Naive B cell (primary cell): ENCODE results near the gene ZNF76. TPM values are rescaled to one million over a fixed set of nuclear protein-coding genes. Genes with fewer than 3 reads are reported as not detected.
A peak's percentile ranks its signal among the peaks of the same experiment; 100 is the strongest.

Source experiments
- ATAC-seq, 2 donors: fragments of 150-1000 bp; cut with Tn5 transposase; 2 replicates each; pipeline ENCODE4 v1.10.0; 2021; ENCODE audit warnings: low read depth in 2 of 2, mild to moderate bottlenecking in 2 of 2, moderate library complexity in 2 of 2
- DNase-seq: peaks from one replicate; pipeline ENCODE4 v3.0.0; 2022
- H3K27ac Mint-ChIP-seq, 6 donors: one replicate each; pipeline ENCODE4 v1.8.0; 2020 to 2022; ENCODE audit warnings: mild to moderate bottlenecking in 6 of 6, mixed read lengths in 6 of 6, moderate library complexity in 5 of 6, inconsistent platforms in 2 of 6
- H3K27me3 Mint-ChIP-seq, 3 donors: one replicate each; pipeline ENCODE4 v1.8.0; 2021 to 2022; ENCODE audit warnings: mixed read lengths in 3 of 3, mild to moderate bottlenecking in 1 of 3
- H3K36me3 Mint-ChIP-seq, 2 donors: one replicate each; pipeline ENCODE4 v1.8.0; 2020 to 2022; ENCODE audit warnings: mixed read lengths in 2 of 2, inconsistent platforms in 1 of 2, mild to moderate bottlenecking in 1 of 2
- H3K4me1 Mint-ChIP-seq, 3 donors: one replicate each; pipeline ENCODE4 v1.8.0; 2020 to 2022; ENCODE audit warnings: mixed read lengths in 3 of 3, inconsistent platforms in 1 of 3, mild to moderate bottlenecking in 1 of 3, moderate library complexity in 1 of 3
- H3K4me3 Mint-ChIP-seq, 8 donors: one replicate each; pipeline ENCODE4 v1.8.0; 2020 to 2022; ENCODE audit warnings: mild to moderate bottlenecking in 8 of 8, mixed read lengths in 8 of 8, moderate library complexity in 8 of 8, inconsistent platforms in 2 of 8
- H3K9me3 Mint-ChIP-seq, 7 donors: one replicate each; pipeline ENCODE4 v1.8.0; 2020 to 2022; ENCODE audit warnings: mixed read lengths in 7 of 7, mild to moderate bottlenecking in 5 of 7, inconsistent platforms in 2 of 7, moderate library complexity in 1 of 7
- polyA plus RNA-seq, 6 donors: library from polyadenylated mRNA; unstranded; fragments of 300-500 nt; fragmentation: Illumina TruSeq; gene quantifications; one replicate each; pipeline ENCODE4 v1.2.3, GENCODE V29; 2021; ENCODE audit warnings: low read depth in 6 of 6

Gene ZNF76
- polyA plus RNA-seq, 6 donors from 2014 or later = 22.4 to 42.1 (median 29.8) TPM

GRCh38 chr6:35288834-35289233 is 29.3 kb downstream of the ZNF76 start:
- DNase-seq (no peak), ATAC-seq (no peak)
- Mint-ChIP-seq H3K9me3 (no peaks in the 10 kb centered on the region), H3K27ac (peak overlapping the region in 1 of 6 donors; percentile 60), H3K27me3 (no peaks in the 10 kb centered on the region), H3K36me3 (peaks cover 14 to 42% of the 10 kb centered on the region in 2 donors), H3K4me1 (peaks cover 13 to 16% (median 15%) of the 10 kb centered on the region in 3 donors), H3K4me3 (no peak overlapping the region)

GRCh38 chr6:35291491-35291890 is 32.0 kb downstream of the ZNF76 start:
- H3K4me3 Mint-ChIP-seq = no peak overlapping the region
- peaks cover 20 to 33% of the 10 kb centered on the region in 2 donors for H3K36me3 Mint-ChIP-seq
- H3K27me3 Mint-ChIP-seq = no peaks in the 10 kb centered on the region
- H3K9me3 Mint-ChIP-seq = no peaks in the 10 kb centered on the region
- DNase-seq (no peak), ATAC-seq (no peak)
- no peak overlapping the region for H3K27ac Mint-ChIP-seq
- peaks cover 15 to 22% (median 20%) of the 10 kb centered on the region in 3 donors for H3K4me1 Mint-ChIP-seq

GRCh38 chr6:35292494-35292893 is 33.0 kb downstream of the ZNF76 start:
- peaks cover 20 to 25% of the 10 kb centered on the region in 2 donors for H3K36me3 Mint-ChIP-seq
- H3K27ac Mint-ChIP-seq = peak overlapping the region in 2 of 6 donors; percentile 0 to 55
- H3K4me3 Mint-ChIP-seq = no peak overlapping the region
- DNase-seq = no peak
- ATAC-seq = peak; percentile 38 to 59
- no peaks in the 10 kb centered on the region for H3K27me3 Mint-ChIP-seq
- no peaks in the 10 kb centered on the region for H3K9me3 Mint-ChIP-seq
- H3K4me1 Mint-ChIP-seq = peaks cover 17 to 21% (median 18%) of the 10 kb centered on the region in 3 donors

GRCh38 chr6:35293681-35294080 is 34.1 kb downstream of the ZNF76 start:
- no peak for ATAC-seq
- H3K36me3 Mint-ChIP-seq = peaks cover 20 to 25% of the 10 kb centered on the region in 2 donors
- peak overlapping the region in 1 of 8 donors; percentile 23 for H3K4me3 Mint-ChIP-seq

GRCh38 chr6:35294308-35294945 is 34.9 kb downstream of the ZNF76 start:
- no peaks in the 10 kb centered on the region for H3K9me3 Mint-ChIP-seq
- peaks cover 14 to 25% of the 10 kb centered on the region in 2 donors for H3K36me3 Mint-ChIP-seq
- H3K27ac Mint-ChIP-seq = peak overlapping the region in 1 of 6 donors; percentile 63
- ATAC-seq (peak; percentile 15 to 23), DNase-seq (peak; percentile 48)
- H3K4me1 Mint-ChIP-seq = peaks cover 30 to 32% (median 32%) of the 10 kb centered on the region in 3 donors
- peak overlapping the region in 1 of 8 donors; percentile 60 for H3K4me3 Mint-ChIP-seq
- no peaks in the 10 kb centered on the region for H3K27me3 Mint-ChIP-seq

More at GRCh38 chr6:35293681-35294080, 34.1 kb downstream of the ZNF76 start:
- no peak for DNase-seq
- no peaks in the 10 kb centered on the region for H3K27me3 Mint-ChIP-seq
- H3K27ac Mint-ChIP-seq = no peak overlapping the region
- peaks cover 22 to 24% (median 24%) of the 10 kb centered on the region in 3 donors for H3K4me1 Mint-ChIP-seq
- H3K9me3 Mint-ChIP-seq = no peaks in the 10 kb centered on the region

GRCh38 chr6:35295036-35295435 is 35.5 kb downstream of the ZNF76 start:
- H3K36me3 Mint-ChIP-seq = peaks cover 14 to 20% of the 10 kb centered on the region in 2 donors
- ATAC-seq (no peak), DNase-seq (no peak)
- H3K4me3 Mint-ChIP-seq = no peak overlapping the region
- no peaks in the 10 kb centered on the region for H3K9me3 Mint-ChIP-seq
- peak overlapping the region in 1 of 6 donors; percentile 85 for H3K27ac Mint-ChIP-seq
- peaks cover 35 to 38% (median 38%) of the 10 kb centered on the region in 3 donors for H3K4me1 Mint-ChIP-seq
- no peaks in the 10 kb centered on the region for H3K27me3 Mint-ChIP-seq

GRCh38 chr6:35295521-35296315 is 36.2 kb downstream of the ZNF76 start:
- peaks cover 14 to 16% of the 10 kb centered on the region in 2 donors for H3K36me3 Mint-ChIP-seq
- no peak overlapping the region for H3K4me3 Mint-ChIP-seq
- no peak for DNase-seq
- no peak for ATAC-seq
- H3K27me3 Mint-ChIP-seq = no peaks in the 10 kb centered on the region
- peaks cover 41 to 45% (median 45%) of the 10 kb centered on the region in 3 donors for H3K4me1 Mint-ChIP-seq
- H3K9me3 Mint-ChIP-seq = no peaks in the 10 kb centered on the region
- peak overlapping the region in 1 of 6 donors; percentile 57 for H3K27ac Mint-ChIP-seq

- Mint-ChIP-seq H3K36me3 (peaks cover 7% of the 10 kb centered on the region in 2 donors), H3K27ac (peak overlapping the region in 5 of 6 donors; percentile 69 to 99 (median 74)), H3K4me1 (peaks cover 43 to 53% (median 52%) of the 10 kb centered on the region in 3 donors), H3K4me3 (peak overlapping the region; percentile 70 to 93 (median 84)), H3K9me3 (no peaks in the 10 kb centered on the region), H3K27me3 (no peaks in the 10 kb centered on the region)
- DNase-seq (no peak), ATAC-seq (no peak)
Observed at GRCh38 chr6:35296931-35297600, 37.5 kb downstream of the ZNF76 start.

- peak; percentile 84 for DNase-seq
- no peaks in the 10 kb centered on the region for H3K9me3 Mint-ChIP-seq
- ATAC-seq = peak; percentile 85 to 86
- H3K36me3 Mint-ChIP-seq = peaks cover 6 to 7% of the 10 kb centered on the region in 2 donors
- no peaks in the 10 kb centered on the region for H3K27me3 Mint-ChIP-seq
- H3K27ac Mint-ChIP-seq = peak within 1 kb of the TSS; percentile 74 to 99 (median 94)
- peak within 1 kb of the TSS; percentile 70 to 93 (median 84) for H3K4me3 Mint-ChIP-seq
- peaks cover 41 to 54% (median 51%) of the 10 kb centered on the region in 3 donors for H3K4me1 Mint-ChIP-seq
Observed at GRCh38 chr6:35297601-35298481, 38.3 kb downstream of the ZNF76 start, which contains the start of gene DEF6. TSS of gene DEF6 (plus strand) at chr6:35297818. CDS start at chr6:35297857, 39 bp downstream.

GRCh38 chr6:35298625-35299140 is 39.1 kb downstream of the ZNF76 start:
- no peaks in the 10 kb centered on the region for H3K27me3 Mint-ChIP-seq
- peak overlapping the region; percentile 70 to 93 (median 84) for H3K4me3 Mint-ChIP-seq
- H3K4me1 Mint-ChIP-seq = peaks cover 49 to 62% (median 58%) of the 10 kb centered on the region in 3 donors
- H3K27ac Mint-ChIP-seq = peak overlapping the region; percentile 24 to 99 (median 94)
- no peaks in the 10 kb centered on the region for H3K9me3 Mint-ChIP-seq
- ATAC-seq (no peak), DNase-seq (no peak)
- peaks cover 6 to 7% of the 10 kb centered on the region in 2 donors for H3K36me3 Mint-ChIP-seq

GRCh38 chr6:35299674-35300073 is 40.1 kb downstream of the ZNF76 start:
- Mint-ChIP-seq H3K27ac (peak overlapping the region; percentile 73 to 99 (median 86)), H3K36me3 (peaks cover under 1 to 4% of the 10 kb centered on the region in 2 donors), H3K4me1 (peaks cover 54 to 67% (median 63%) of the 10 kb centered on the region in 3 donors), H3K4me3 (peak overlapping the region; percentile 70 to 93 (median 84)), H3K9me3 (no peaks in the 10 kb centered on the region), H3K27me3 (no peaks in the 10 kb centered on the region)
- DNase-seq (peak; percentile 81), ATAC-seq (peak; percentile 51 to 59)

GRCh38 chr6:35300848-35301247 is 41.3 kb downstream of the ZNF76 start:
- ATAC-seq = no peak

More at GRCh38 chr6:35300848-35301247, 41.3 kb downstream of the ZNF76 start:
- no peak for DNase-seq
- Mint-ChIP-seq H3K9me3 (no peaks in the 10 kb centered on the region), H3K4me1 (peaks cover 54 to 67% (median 63%) of the 10 kb centered on the region in 3 donors), H3K27me3 (no peaks in the 10 kb centered on the region), H3K4me3 (peak overlapping the region; percentile 70 to 90 (median 80)), H3K27ac (peak overlapping the region in 5 of 6 donors; percentile 73 to 99 (median 78)), H3K36me3 (peaks cover 0 to 4% of the 10 kb centered on the region in 2 donors)
